ENCODE data around the gene BTC. TPM values are rescaled to one million over a fixed set of nuclear protein-coding genes. Genes with fewer than 3 reads are reported as not detected.
"Not testable (repeated sequence)": the region's sequence is repeated elsewhere in the genome, so short reads cannot be mapped to it uniquely, and the experiment has no call there.

The BTC gene
- total and polyA plus RNA-seq, 5 donors from 2014 or later: not detected

DNA sequence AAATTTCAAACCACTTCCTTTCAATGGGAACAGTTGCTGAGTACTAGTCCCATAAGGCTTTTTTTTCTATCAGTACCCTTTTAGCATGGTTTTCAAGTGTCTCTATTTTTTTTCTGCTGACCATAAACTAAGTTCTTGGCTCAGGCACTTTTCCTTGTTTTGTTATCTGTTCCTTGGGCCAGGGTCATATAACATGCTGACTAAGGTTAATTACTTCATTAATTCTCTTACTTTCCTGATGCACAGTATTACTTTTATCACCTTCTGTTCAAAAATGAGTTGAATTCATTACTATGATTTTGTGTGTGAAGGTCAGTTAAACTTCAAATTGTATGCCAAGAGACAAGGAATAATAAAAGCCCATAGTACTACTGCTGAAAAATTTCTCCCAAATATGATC is 19.7 kb upstream of the BTC start:
- Mint-ChIP-seq H3K9me3 (peaks cover 0 to 5% (median 4%) of the 10 kb centered on the region in 7 donors), H3K27me3 (no peaks in the 10 kb centered on the region), H3K27ac (no peak overlapping the region), H3K36me3 (peaks cover 3% of the 10 kb centered on the region), H3K4me1 (no peaks in the 10 kb centered on the region), H3K4me3 (no peak overlapping the region)
- Histone ChIP-seq H3K4me1 (ENCODE audit: control insufficient read depth, insufficient read depth, low read length, poor library complexity, severe bottlenecking) (no peaks in the 10 kb centered on the region), H3K27me3 (ENCODE audit: control insufficient read depth, insufficient read depth, low read length) (no peaks in the 10 kb centered on the region), H3K36me3 (ENCODE audit: control insufficient read depth, insufficient read depth, low read length) (no peaks in the 10 kb centered on the region), H3K4me3 (ENCODE audit: low read depth, low read length) (no peak overlapping the region), H3K27ac (ENCODE audit: insufficient read depth, low read length, poor library complexity, severe bottlenecking) (no peak overlapping the region), H3K9me3 (ENCODE audit: control insufficient read depth in 2 of 2, low read length in 2 of 2) (peaks cover 0 to 3% of the 10 kb centered on the region in 2 experiments)
- ATAC-seq (ENCODE audit: low read depth in 2 of 2): no peak
- DNase-seq: no peak

DNA sequence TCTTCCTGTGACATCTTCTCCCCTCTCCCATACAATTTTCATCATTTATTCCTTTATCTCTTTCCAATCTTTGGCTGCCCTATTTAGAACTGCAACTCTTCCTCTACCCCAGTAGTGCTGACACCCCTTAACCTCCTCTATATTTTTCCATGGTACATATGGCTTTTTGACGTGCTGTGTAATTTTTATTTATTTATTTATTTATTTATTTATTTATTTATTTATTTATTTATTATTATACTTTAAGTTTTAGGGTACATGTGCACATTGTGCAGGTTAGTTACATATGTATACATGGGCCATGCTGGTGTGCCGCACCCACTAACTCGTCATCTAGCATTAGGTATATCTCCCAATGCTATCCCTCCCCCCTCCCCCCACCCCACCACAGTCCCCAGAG is 17.7 kb upstream of the BTC start:
- H3K4me3 Mint-ChIP-seq; ATAC-seq (ENCODE audit: low read depth in 2 of 2); H3K27ac ChIP-seq (ENCODE audit: insufficient read depth, low read length, poor library complexity, severe bottlenecking); H3K4me3 ChIP-seq (ENCODE audit: low read depth, low read length); H3K27ac Mint-ChIP-seq; H3K4me1 Mint-ChIP-seq; H3K36me3 ChIP-seq (ENCODE audit: control insufficient read depth, insufficient read depth, low read length); H3K27me3 ChIP-seq (ENCODE audit: control insufficient read depth, insufficient read depth, low read length); H3K36me3 Mint-ChIP-seq; H3K4me1 ChIP-seq (ENCODE audit: control insufficient read depth, insufficient read depth, low read length, poor library complexity, severe bottlenecking); H3K9me3 Mint-ChIP-seq; H3K27me3 Mint-ChIP-seq; DNase-seq; H3K9me3 ChIP-seq (ENCODE audit: control insufficient read depth in 2 of 2, low read length in 2 of 2): not testable (repeated sequence)

DNA sequence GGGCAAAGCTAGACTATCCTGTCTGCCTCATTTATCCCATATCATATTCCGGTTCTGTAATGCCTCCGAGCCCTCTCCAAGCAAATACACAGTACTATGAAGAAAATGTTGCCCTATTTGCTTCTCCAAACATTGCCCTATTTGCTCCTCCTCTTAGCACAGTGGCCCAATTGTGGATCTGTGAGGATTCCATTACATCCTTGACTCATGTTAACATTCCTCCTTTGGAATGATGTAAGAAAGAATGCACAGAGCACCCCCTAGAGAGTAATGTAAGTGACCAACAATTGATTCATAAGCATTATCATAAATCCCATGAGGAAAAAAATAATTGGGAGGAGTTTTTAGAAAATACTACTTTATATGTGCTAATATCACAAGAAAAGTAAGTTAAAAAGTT is 11.3 kb upstream of the BTC start:
- ATAC-seq (ENCODE audit: low read depth in 2 of 2) (no peak), DNase-seq (no peak)
- no peak overlapping the region for H3K27ac Mint-ChIP-seq
- no peak overlapping the region for H3K4me3 ChIP-seq (ENCODE audit: low read depth, low read length)
- no peak overlapping the region for H3K27ac ChIP-seq (ENCODE audit: insufficient read depth, low read length, poor library complexity, severe bottlenecking)
- H3K9me3 Mint-ChIP-seq: peaks cover 0 to 6% (median 0%) of the 10 kb centered on the region in 7 donors
- no peaks in the 10 kb centered on the region for H3K36me3 ChIP-seq (ENCODE audit: control insufficient read depth, insufficient read depth, low read length)
- H3K9me3 ChIP-seq (ENCODE audit: control insufficient read depth in 2 of 2, low read length in 2 of 2): no peaks in the 10 kb centered on the region
- no peak overlapping the region for H3K4me3 Mint-ChIP-seq
- no peaks in the 10 kb centered on the region for H3K36me3 Mint-ChIP-seq
- no peaks in the 10 kb centered on the region for H3K27me3 ChIP-seq (ENCODE audit: control insufficient read depth, insufficient read depth, low read length)
- no peaks in the 10 kb centered on the region for H3K4me1 ChIP-seq (ENCODE audit: control insufficient read depth, insufficient read depth, low read length, poor library complexity, severe bottlenecking)
- no peaks in the 10 kb centered on the region for H3K4me1 Mint-ChIP-seq
- no peaks in the 10 kb centered on the region for H3K27me3 Mint-ChIP-seq

GRCh38 chr4:74800310-74800709 is 6.0 kb upstream of the BTC start:
- Histone ChIP-seq H3K36me3 (ENCODE audit: control insufficient read depth, insufficient read depth, low read length) (no peaks in the 10 kb centered on the region), H3K4me3 (ENCODE audit: low read depth, low read length) (no peak overlapping the region), H3K4me1 (ENCODE audit: control insufficient read depth, insufficient read depth, low read length, poor library complexity, severe bottlenecking) (no peaks in the 10 kb centered on the region), H3K27me3 (ENCODE audit: control insufficient read depth, insufficient read depth, low read length) (no peaks in the 10 kb centered on the region), H3K27ac (ENCODE audit: insufficient read depth, low read length, poor library complexity, severe bottlenecking) (no peak overlapping the region), H3K9me3 (ENCODE audit: control insufficient read depth in 2 of 2, low read length in 2 of 2) (no peaks in the 10 kb centered on the region)
- Mint-ChIP-seq H3K36me3 (no peaks in the 10 kb centered on the region), H3K27me3 (peaks cover 16% of the 10 kb centered on the region), H3K9me3 (peaks cover 0 to 6% (median 1%) of the 10 kb centered on the region in 7 donors), H3K27ac (no peak overlapping the region), H3K4me3 (no peak overlapping the region), H3K4me1 (no peaks in the 10 kb centered on the region)
- ATAC-seq (ENCODE audit: low read depth in 2 of 2) (no peak), DNase-seq (no peak)

GRCh38 chr4:74796631-74797030 is 2.3 kb upstream of the BTC start:
- no peak for DNase-seq
- H3K27me3 Mint-ChIP-seq: peaks cover 37% of the 10 kb centered on the region
- H3K9me3 Mint-ChIP-seq: peaks cover 0 to 6% (median 0%) of the 10 kb centered on the region in 7 donors
- Histone ChIP-seq H3K4me3 (ENCODE audit: low read depth, low read length) (no peak overlapping the region), H3K9me3 (ENCODE audit: control insufficient read depth in 2 of 2, low read length in 2 of 2) (no peaks in the 10 kb centered on the region), H3K4me1 (ENCODE audit: control insufficient read depth, insufficient read depth, low read length, poor library complexity, severe bottlenecking) (no peaks in the 10 kb centered on the region), H3K27ac (ENCODE audit: insufficient read depth, low read length, poor library complexity, severe bottlenecking) (no peak overlapping the region), H3K36me3 (ENCODE audit: control insufficient read depth, insufficient read depth, low read length) (no peaks in the 10 kb centered on the region), H3K27me3 (ENCODE audit: control insufficient read depth, insufficient read depth, low read length) (peaks cover 3% of the 10 kb centered on the region)
- H3K4me1 Mint-ChIP-seq: no peaks in the 10 kb centered on the region
- no peak overlapping the region for H3K27ac Mint-ChIP-seq
- ATAC-seq (ENCODE audit: low read depth in 2 of 2): no peak
- no peak overlapping the region for H3K4me3 Mint-ChIP-seq
- H3K36me3 Mint-ChIP-seq: no peaks in the 10 kb centered on the region

DNA sequence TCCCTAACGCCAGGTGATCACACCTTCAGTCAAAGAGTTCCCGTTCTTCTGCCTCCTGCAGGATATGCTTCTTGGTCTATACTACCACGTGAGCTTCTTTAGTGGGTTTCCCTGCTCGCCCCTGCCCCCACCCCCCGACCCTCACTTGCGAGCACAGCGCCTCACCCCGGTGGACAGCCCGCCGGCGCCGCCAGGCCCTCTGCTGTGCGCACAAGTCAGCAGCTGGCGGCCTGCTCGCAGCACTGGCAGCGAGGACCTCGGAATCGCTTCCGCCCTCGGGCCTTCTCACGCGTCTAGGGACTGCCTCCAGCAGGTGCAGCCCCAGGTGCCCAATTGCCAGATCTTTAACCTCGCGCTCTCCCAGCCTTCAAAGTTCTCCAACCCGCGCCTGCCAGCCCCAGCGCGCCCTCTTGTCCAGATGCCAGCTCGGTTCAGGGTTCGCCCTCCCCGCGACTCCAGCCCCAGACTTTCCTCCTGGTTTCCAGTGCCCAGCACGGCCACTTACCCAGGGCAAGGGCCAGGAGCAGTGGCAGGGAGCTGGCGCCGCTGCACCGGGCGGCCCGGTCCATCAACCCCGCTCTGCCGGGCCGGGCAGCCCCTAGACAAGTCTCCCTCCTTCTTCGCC is 454 bp downstream of the BTC start:
- DNase-seq (peak in 1 of 3 donors; percentile 4), ATAC-seq (ENCODE audit: low read depth in 2 of 2) (no peak)
- peaks cover 5% of the 10 kb centered on the region for H3K27me3 ChIP-seq (ENCODE audit: control insufficient read depth, insufficient read depth, low read length)
- Mint-ChIP-seq H3K4me1 (no peaks in the 10 kb centered on the region), H3K27ac (peak overlapping the region in 1 of 3 donors; percentile 38), H3K4me3 (no peak overlapping the region), H3K36me3 (no peaks in the 10 kb centered on the region), H3K9me3 (peaks cover 0 to 6% (median 0%) of the 10 kb centered on the region in 7 donors), H3K27me3 (peaks cover 38% of the 10 kb centered on the region)
- no peak overlapping the region for H3K27ac ChIP-seq (ENCODE audit: insufficient read depth, low read length, poor library complexity, severe bottlenecking)
- H3K4me3 ChIP-seq (ENCODE audit: low read depth, low read length): no peak overlapping the region
- no peaks in the 10 kb centered on the region for H3K4me1 ChIP-seq (ENCODE audit: control insufficient read depth, insufficient read depth, low read length, poor library complexity, severe bottlenecking)
- H3K9me3 ChIP-seq (ENCODE audit: control insufficient read depth in 2 of 2, low read length in 2 of 2): no peaks in the 10 kb centered on the region
- H3K36me3 ChIP-seq (ENCODE audit: control insufficient read depth, insufficient read depth, low read length): no peaks in the 10 kb centered on the region

GRCh38 chr4:74790652-74791051 is 3.7 kb downstream of the BTC start:
- Mint-ChIP-seq H3K36me3 (no peaks in the 10 kb centered on the region), H3K27me3 (peaks cover 30% of the 10 kb centered on the region), H3K4me3 (no peak overlapping the region), H3K4me1 (no peaks in the 10 kb centered on the region), H3K9me3 (peaks cover 0 to 3% (median 1%) of the 10 kb centered on the region in 7 donors), H3K27ac (no peak overlapping the region)
- Histone ChIP-seq H3K36me3 (ENCODE audit: control insufficient read depth, insufficient read depth, low read length) (no peaks in the 10 kb centered on the region), H3K4me3 (ENCODE audit: low read depth, low read length) (no peak overlapping the region), H3K27ac (ENCODE audit: insufficient read depth, low read length, poor library complexity, severe bottlenecking) (no peak overlapping the region), H3K27me3 (ENCODE audit: control insufficient read depth, insufficient read depth, low read length) (peaks cover 5% of the 10 kb centered on the region), H3K4me1 (ENCODE audit: control insufficient read depth, insufficient read depth, low read length, poor library complexity, severe bottlenecking) (no peaks in the 10 kb centered on the region), H3K9me3 (ENCODE audit: control insufficient read depth in 2 of 2, low read length in 2 of 2) (no peaks in the 10 kb centered on the region)
- no peak for DNase-seq
- no peak for ATAC-seq (ENCODE audit: low read depth in 2 of 2)

GRCh38 chr4:74789518-74789917 is 4.8 kb downstream of the BTC start:
- Mint-ChIP-seq H3K9me3 (peaks cover 0 to 2% (median 0%) of the 10 kb centered on the region in 7 donors), H3K27me3 (peaks cover 20% of the 10 kb centered on the region)
- no peak overlapping the region for H3K27ac ChIP-seq (ENCODE audit: insufficient read depth, low read length, poor library complexity, severe bottlenecking)

More at GRCh38 chr4:74789518-74789917, 4.8 kb downstream of the BTC start:
- ATAC-seq (ENCODE audit: low read depth in 2 of 2) (no peak), DNase-seq (no peak)
- Histone ChIP-seq H3K36me3 (ENCODE audit: control insufficient read depth, insufficient read depth, low read length) (no peaks in the 10 kb centered on the region), H3K27me3 (ENCODE audit: control insufficient read depth, insufficient read depth, low read length) (peaks cover 2% of the 10 kb centered on the region), H3K4me1 (ENCODE audit: control insufficient read depth, insufficient read depth, low read length, poor library complexity, severe bottlenecking) (no peaks in the 10 kb centered on the region), H3K4me3 (ENCODE audit: low read depth, low read length) (no peak overlapping the region), H3K9me3 (ENCODE audit: control insufficient read depth in 2 of 2, low read length in 2 of 2) (no peaks in the 10 kb centered on the region)
- Mint-ChIP-seq H3K4me3 (no peak overlapping the region), H3K4me1 (no peaks in the 10 kb centered on the region), H3K27ac (no peak overlapping the region), H3K36me3 (no peaks in the 10 kb centered on the region)
